HepG2 (cell line): Measurements from ENCODE around the gene TIMM10. TPM values are rescaled to one million over a fixed set of nuclear protein-coding genes. Genes with fewer than 3 reads are reported as not detected.

ENCODE experiments used
- BRF2 ChIP-seq: sonication (generic); formaldehyde crosslinking; IDR thresholded peaks from 2 replicates; pipeline ENCODE4 v1.8.1; 2022; ENCODE audit warnings: mild to moderate bottlenecking, missing genetic modification reagents
- CREM ChIP-seq, 2 experiments: sonication (generic) in 1 of 2; formaldehyde crosslinking in 1 of 2; IDR thresholded peaks; 2 replicates each; pipeline versions ENCODE4 v1.4.0 to v1.6.1; 2016 to 2020; ENCODE audit warnings: antibody characterized with exemption in 1 of 2, mild to moderate bottlenecking in 1 of 2, missing genetic modification reagents in 1 of 2
- DRAP1 ChIP-seq: IDR thresholded peaks from 2 replicates; pipeline ENCODE4 v1.6.1; 2016; ENCODE audit warnings: missing genetic modification reagents, missing compliant biosample characterization
- E2F1 ChIP-seq: sonication (generic); formaldehyde crosslinking; IDR thresholded peaks from 2 replicates; pipeline ENCODE4 v1.5.0; 2020; ENCODE audit warnings: missing genetic modification reagents
- ETS1 ChIP-seq: sonication (generic); formaldehyde crosslinking; IDR thresholded peaks from 2 replicates; pipeline ENCODE4 v1.4.0; 2020; ENCODE audit warnings: missing genetic modification reagents
- GABPA ChIP-seq, 2 experiments: IDR thresholded peaks; 2 replicates each; pipeline ENCODE4 v1.6.1; 2011 to 2016; ENCODE audit warnings: low read depth in 2 of 2, low read length in 1 of 2, missing biosample characterization in 1 of 2, missing genetic modification characterization in 1 of 2
- GMEB2 ChIP-seq: IDR thresholded peaks from 2 replicates; pipeline ENCODE4 v1.6.1; 2016; ENCODE audit warnings: missing biosample characterization, missing genetic modification reagents, low read depth
- NFKBIZ ChIP-seq: IDR thresholded peaks from 2 replicates; pipeline ENCODE4 v1.6.1; 2018; ENCODE audit warnings: missing genetic modification reagents, missing compliant biosample characterization
- RBAK ChIP-seq: sonication (generic); formaldehyde crosslinking; IDR thresholded peaks from 2 replicates; pipeline ENCODE4 v1.5.1; 2020; ENCODE audit warnings: mild to moderate bottlenecking, missing genetic modification reagents
- SUZ12 ChIP-seq: fragments of 150-350 bp; IDR thresholded peaks from 2 replicates; pipeline ENCODE4 v1.6.1; 2014; ENCODE audit warnings: low read depth, low read length
- THAP7 ChIP-seq: sonication (generic); formaldehyde crosslinking; IDR thresholded peaks from 2 replicates; pipeline ENCODE4 v1.8.1; 2023; ENCODE audit warnings: mild to moderate bottlenecking, missing genetic modification reagents
- U2AF2 ChIP-seq: fragments of 200-400 bp; formaldehyde crosslinking; IDR thresholded peaks from 2 replicates; pipeline ENCODE4 v1.6.1; 2017; ENCODE audit warnings: low read depth, mild to moderate bottlenecking, low read length
- WIZ ChIP-seq: sonication (generic); formaldehyde crosslinking; IDR thresholded peaks from 2 replicates; pipeline ENCODE4 v1.5.1; 2020; ENCODE audit warnings: mild to moderate bottlenecking, missing genetic modification reagents
- ZBTB49 ChIP-seq: sonication (generic); formaldehyde crosslinking; IDR thresholded peaks from 2 replicates; pipeline ENCODE4 v1.4.0; 2020; ENCODE audit warnings: missing genetic modification reagents, borderline replicate concordance
- ZKSCAN8 ChIP-seq: IDR thresholded peaks from 2 replicates; pipeline ENCODE4 v1.6.1; 2016; ENCODE audit warnings: borderline replicate concordance, missing genetic modification reagents, missing compliant biosample characterization
- ZNF549 ChIP-seq: sonication (generic); formaldehyde crosslinking; IDR thresholded peaks from 2 replicates; pipeline ENCODE4 v1.5.0; 2020; ENCODE audit warnings: missing genetic modification reagents
- ZNF567 ChIP-seq: sonication (generic); formaldehyde crosslinking; IDR thresholded peaks from 2 replicates; pipeline ENCODE4 v1.8.1; 2023; ENCODE audit warnings: mild to moderate bottlenecking, missing genetic modification reagents, borderline replicate concordance
- ZNF792 ChIP-seq: IDR thresholded peaks from 2 replicates; pipeline ENCODE4 v1.6.1; 2016
- ZNF816 ChIP-seq: sonication (generic); formaldehyde crosslinking; IDR thresholded peaks from 2 replicates; pipeline ENCODE4 v1.8.0; 2022; ENCODE audit warnings: missing genetic modification reagents, mild to moderate bottlenecking, borderline replicate concordance
- ZNF879 ChIP-seq: sonication (generic); formaldehyde crosslinking; IDR thresholded peaks from 2 replicates; pipeline ENCODE4 v1.8.1; 2023; ENCODE audit warnings: missing genetic modification reagents
- ZNF891 ChIP-seq: sonication (generic); formaldehyde crosslinking; IDR thresholded peaks from 2 replicates; pipeline ENCODE4 v1.5.0; 2020; ENCODE audit warnings: mild to moderate bottlenecking, missing genetic modification reagents
- polyA plus RNA-seq, 8 experiments: library from polyadenylated mRNA; depleted of rRNA in 3 of 8; stranded (reverse) in 7 of 8; unstranded in 1 of 8; fragments of >200 nt; fragmentation: Illumina TruSeq in 4 of 8; extraction: Trizol in 4 of 8; gene quantifications; 2 replicates each; pipeline versions ENCODE4 v1.2.1 to v1.2.3, GENCODE V29; 2011 to 2016; ENCODE audit warnings: low read depth in 4 of 8, missing spikeins in 1 of 8, mixed read lengths in 1 of 8; ENCODE audit not compliant: insufficient read depth in 1 of 8
- total RNA-seq, 5 experiments: library from RNA; depleted of rRNA; stranded (reverse); fragments of >200 nt; fragmentation: Illumina TruSeq; extraction: Trizol; gene quantifications; 2 replicates each; pipeline ENCODE4 v1.2.3, GENCODE V29; 2016; ENCODE audit warnings: low read depth in 1 of 5

Gene TIMM10
- total and polyA plus RNA-seq, 2 of the 13 experiments (the other 11 are each of a cell fraction or from before 2014, with no cell fraction given), result 67.8 to 82.2 TPM

- peak; percentile 41; the same call in 1 of the 2 replicates for TF ChIP-seq CREM (IDR thresholded peaks at IDR 0.05)
- TF ChIP-seq CREM (CRISPR knock-in tag; IDR thresholded peaks at IDR 0.05), result no peak
- no peak for TF ChIP-seq SUZ12
- TF ChIP-seq WIZ (CRISPR knock-in tag), result no peak
- no peak for TF ChIP-seq ZNF891 (CRISPR knock-in tag)
- TF ChIP-seq ZNF816 (CRISPR knock-in tag), result no peak
- TF ChIP-seq U2AF2, result no peak
- TF ChIP-seq ZNF879 (CRISPR knock-in tag), result no peak
- TF ChIP-seq THAP7 (CRISPR knock-in tag), result no peak
- TF ChIP-seq GMEB2 (CRISPR knock-in tag), result no peak
- no peak for TF ChIP-seq ZKSCAN8 (CRISPR knock-in tag)
- TF ChIP-seq ZNF549 (CRISPR knock-in tag), result no peak
- no peak for TF ChIP-seq RBAK (CRISPR knock-in tag)
- no peak for TF ChIP-seq ZBTB49
- TF ChIP-seq E2F1 (CRISPR knock-in tag), result no peak
- TF ChIP-seq NFKBIZ, result no peak
- no peak for TF ChIP-seq BRF2 (CRISPR knock-in tag)
- TF ChIP-seq ZNF792 (CRISPR knock-in tag), result no peak
- no peak for TF ChIP-seq ETS1
- no peak for TF ChIP-seq GABPA (IDR thresholded peaks at IDR 0.05; ENCODE audit: low read depth, low read length)
- TF ChIP-seq GABPA (CRISPR knock-in tag; IDR thresholded peaks at IDR 0.05; ENCODE audit: low read depth), result no peak
- TF ChIP-seq DRAP1 (CRISPR knock-in tag), result no peak
- TF ChIP-seq ZNF567, result no peak
Observed at GRCh38 chr11:57552479-57552878, 21.9 kb upstream of the TIMM10 start (continued).
